ENCODE data around the gene NELL1. TPM values are rescaled to one million over a fixed set of nuclear protein-coding genes. Genes with fewer than 3 reads are reported as not detected.
A peak's percentile ranks its signal among the peaks of the same experiment; 100 is the strongest.

Gene NELL1
- total and polyA plus RNA-seq, 2 experiments from 2014 or later = 1.6 TPM; not detected in 1

DNA sequence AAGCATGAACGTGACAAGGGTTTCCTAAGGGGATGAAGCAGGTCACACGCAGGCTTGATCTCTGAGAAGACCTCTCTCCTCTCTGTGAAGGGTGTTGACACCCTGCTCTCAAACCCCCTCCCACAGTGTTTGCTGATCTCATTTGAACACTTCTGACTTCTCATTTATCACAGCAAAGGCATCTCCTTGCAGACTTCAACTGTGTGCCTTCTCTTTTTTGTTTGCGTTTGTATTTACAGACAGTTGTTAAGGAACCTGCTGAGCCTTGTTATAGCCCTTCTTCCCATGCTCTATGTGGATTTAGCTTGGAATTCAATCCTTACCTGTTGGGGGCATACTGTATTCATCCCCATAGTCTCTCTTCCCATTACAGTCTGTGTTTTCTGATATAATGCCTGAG is 206.5 kb downstream of the NELL1 start:
- no peaks in the 10 kb centered on the region for H3K79me2 ChIP-seq (replicated peaks; ENCODE audit: insufficient read depth)
- H3K4me3 Mint-ChIP-seq = no peak overlapping the region
- H4K20me1 ChIP-seq (replicated peaks; ENCODE audit: insufficient read depth) = no peaks in the 10 kb centered on the region
- ATAC-seq = peak; percentile 59
- H3K36me3 Mint-ChIP-seq (ENCODE audit: low read depth) = no peaks in the 10 kb centered on the region
- no peaks in the 10 kb centered on the region for H3K9me3 Mint-ChIP-seq
- peak; percentile 34 for DNase-seq (ENCODE audit: low spot score)
- H3K27me3 ChIP-seq (ENCODE audit: insufficient read depth) = no peaks in the 10 kb centered on the region
- H3K27ac ChIP-seq (ENCODE audit: low read depth) = no peak overlapping the region
- H2AFZ ChIP-seq = no peak overlapping the region
- H3K27ac Mint-ChIP-seq = no peak overlapping the region; the same call in 1 of the 2 replicates
- H3K36me3 ChIP-seq (ENCODE audit: insufficient read depth) = no peaks in the 10 kb centered on the region
- H3F3A ChIP-seq (replicated peaks; ENCODE audit: low read depth) = no peaks in the 10 kb centered on the region
- peaks cover 13% of the 10 kb centered on the region for H3K4me1 Mint-ChIP-seq
- no peak overlapping the region for H3K4me3 ChIP-seq
- H3K4me1 ChIP-seq (ENCODE audit: insufficient read depth) = peaks cover 12% of the 10 kb centered on the region
- H3K9me2 ChIP-seq (ENCODE audit: insufficient read depth) = no peaks in the 10 kb centered on the region
- TF ChIP-seq, protein P1, sequence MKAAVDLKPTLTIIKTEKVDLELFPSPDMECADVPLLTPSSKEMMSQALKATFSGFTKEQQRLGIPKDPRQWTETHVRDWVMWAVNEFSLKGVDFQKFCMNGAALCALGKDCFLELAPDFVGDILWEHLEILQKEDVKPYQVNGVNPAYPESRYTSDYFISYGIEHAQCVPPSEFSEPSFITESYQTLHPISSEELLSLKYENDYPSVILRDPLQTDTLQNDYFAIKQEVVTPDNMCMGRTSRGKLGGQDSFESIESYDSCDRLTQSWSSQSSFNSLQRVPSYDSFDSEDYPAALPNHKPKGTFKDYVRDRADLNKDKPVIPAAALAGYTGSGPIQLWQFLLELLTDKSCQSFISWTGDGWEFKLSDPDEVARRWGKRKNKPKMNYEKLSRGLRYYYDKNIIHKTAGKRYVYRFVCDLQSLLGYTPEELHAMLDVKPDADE (IDR thresholded peaks at IDR 0.05) = no peak
- TF ChIP-seq, protein P2, sequence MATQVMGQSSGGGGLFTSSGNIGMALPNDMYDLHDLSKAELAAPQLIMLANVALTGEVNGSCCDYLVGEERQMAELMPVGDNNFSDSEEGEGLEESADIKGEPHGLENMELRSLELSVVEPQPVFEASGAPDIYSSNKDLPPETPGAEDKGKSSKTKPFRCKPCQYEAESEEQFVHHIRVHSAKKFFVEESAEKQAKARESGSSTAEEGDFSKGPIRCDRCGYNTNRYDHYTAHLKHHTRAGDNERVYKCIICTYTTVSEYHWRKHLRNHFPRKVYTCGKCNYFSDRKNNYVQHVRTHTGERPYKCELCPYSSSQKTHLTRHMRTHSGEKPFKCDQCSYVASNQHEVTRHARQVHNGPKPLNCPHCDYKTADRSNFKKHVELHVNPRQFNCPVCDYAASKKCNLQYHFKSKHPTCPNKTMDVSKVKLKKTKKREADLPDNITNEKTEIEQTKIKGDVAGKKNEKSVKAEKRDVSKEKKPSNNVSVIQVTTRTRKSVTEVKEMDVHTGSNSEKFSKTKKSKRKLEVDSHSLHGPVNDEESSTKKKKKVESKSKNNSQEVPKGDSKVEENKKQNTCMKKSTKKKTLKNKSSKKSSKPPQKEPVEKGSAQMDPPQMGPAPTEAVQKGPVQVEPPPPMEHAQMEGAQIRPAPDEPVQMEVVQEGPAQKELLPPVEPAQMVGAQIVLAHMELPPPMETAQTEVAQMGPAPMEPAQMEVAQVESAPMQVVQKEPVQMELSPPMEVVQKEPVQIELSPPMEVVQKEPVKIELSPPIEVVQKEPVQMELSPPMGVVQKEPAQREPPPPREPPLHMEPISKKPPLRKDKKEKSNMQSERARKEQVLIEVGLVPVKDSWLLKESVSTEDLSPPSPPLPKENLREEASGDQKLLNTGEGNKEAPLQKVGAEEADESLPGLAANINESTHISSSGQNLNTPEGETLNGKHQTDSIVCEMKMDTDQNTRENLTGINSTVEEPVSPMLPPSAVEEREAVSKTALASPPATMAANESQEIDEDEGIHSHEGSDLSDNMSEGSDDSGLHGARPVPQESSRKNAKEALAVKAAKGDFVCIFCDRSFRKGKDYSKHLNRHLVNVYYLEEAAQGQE (IDR thresholded peaks at IDR 0.05; ENCODE audit: unreplicated experiment) = no peak
- TF ChIP-seq CREB1 (CRISPR knock-in tag; IDR thresholded peaks at IDR 0.05; ENCODE audit: low read depth) = no peak
- no peak for TF ChIP-seq EZH2phosphoT487 (IDR thresholded peaks at IDR 0.05; ENCODE audit: unreplicated experiment)
- TF ChIP-seq POLR2AphosphoS5 (IDR thresholded peaks at IDR 0.05; ENCODE audit: low read depth) = no peak
- no peak for TF ChIP-seq STAT1 (IDR thresholded peaks at IDR 0.05; ENCODE audit: unreplicated experiment)
- TF ChIP-seq EZH2 (IDR thresholded peaks at IDR 0.05; ENCODE audit: low read depth, unreplicated experiment) = no peak
- TF ChIP-seq JUNB (IDR thresholded peaks at IDR 0.05; ENCODE audit: unreplicated experiment) = no peak
- TF ChIP-seq, protein P3, sequence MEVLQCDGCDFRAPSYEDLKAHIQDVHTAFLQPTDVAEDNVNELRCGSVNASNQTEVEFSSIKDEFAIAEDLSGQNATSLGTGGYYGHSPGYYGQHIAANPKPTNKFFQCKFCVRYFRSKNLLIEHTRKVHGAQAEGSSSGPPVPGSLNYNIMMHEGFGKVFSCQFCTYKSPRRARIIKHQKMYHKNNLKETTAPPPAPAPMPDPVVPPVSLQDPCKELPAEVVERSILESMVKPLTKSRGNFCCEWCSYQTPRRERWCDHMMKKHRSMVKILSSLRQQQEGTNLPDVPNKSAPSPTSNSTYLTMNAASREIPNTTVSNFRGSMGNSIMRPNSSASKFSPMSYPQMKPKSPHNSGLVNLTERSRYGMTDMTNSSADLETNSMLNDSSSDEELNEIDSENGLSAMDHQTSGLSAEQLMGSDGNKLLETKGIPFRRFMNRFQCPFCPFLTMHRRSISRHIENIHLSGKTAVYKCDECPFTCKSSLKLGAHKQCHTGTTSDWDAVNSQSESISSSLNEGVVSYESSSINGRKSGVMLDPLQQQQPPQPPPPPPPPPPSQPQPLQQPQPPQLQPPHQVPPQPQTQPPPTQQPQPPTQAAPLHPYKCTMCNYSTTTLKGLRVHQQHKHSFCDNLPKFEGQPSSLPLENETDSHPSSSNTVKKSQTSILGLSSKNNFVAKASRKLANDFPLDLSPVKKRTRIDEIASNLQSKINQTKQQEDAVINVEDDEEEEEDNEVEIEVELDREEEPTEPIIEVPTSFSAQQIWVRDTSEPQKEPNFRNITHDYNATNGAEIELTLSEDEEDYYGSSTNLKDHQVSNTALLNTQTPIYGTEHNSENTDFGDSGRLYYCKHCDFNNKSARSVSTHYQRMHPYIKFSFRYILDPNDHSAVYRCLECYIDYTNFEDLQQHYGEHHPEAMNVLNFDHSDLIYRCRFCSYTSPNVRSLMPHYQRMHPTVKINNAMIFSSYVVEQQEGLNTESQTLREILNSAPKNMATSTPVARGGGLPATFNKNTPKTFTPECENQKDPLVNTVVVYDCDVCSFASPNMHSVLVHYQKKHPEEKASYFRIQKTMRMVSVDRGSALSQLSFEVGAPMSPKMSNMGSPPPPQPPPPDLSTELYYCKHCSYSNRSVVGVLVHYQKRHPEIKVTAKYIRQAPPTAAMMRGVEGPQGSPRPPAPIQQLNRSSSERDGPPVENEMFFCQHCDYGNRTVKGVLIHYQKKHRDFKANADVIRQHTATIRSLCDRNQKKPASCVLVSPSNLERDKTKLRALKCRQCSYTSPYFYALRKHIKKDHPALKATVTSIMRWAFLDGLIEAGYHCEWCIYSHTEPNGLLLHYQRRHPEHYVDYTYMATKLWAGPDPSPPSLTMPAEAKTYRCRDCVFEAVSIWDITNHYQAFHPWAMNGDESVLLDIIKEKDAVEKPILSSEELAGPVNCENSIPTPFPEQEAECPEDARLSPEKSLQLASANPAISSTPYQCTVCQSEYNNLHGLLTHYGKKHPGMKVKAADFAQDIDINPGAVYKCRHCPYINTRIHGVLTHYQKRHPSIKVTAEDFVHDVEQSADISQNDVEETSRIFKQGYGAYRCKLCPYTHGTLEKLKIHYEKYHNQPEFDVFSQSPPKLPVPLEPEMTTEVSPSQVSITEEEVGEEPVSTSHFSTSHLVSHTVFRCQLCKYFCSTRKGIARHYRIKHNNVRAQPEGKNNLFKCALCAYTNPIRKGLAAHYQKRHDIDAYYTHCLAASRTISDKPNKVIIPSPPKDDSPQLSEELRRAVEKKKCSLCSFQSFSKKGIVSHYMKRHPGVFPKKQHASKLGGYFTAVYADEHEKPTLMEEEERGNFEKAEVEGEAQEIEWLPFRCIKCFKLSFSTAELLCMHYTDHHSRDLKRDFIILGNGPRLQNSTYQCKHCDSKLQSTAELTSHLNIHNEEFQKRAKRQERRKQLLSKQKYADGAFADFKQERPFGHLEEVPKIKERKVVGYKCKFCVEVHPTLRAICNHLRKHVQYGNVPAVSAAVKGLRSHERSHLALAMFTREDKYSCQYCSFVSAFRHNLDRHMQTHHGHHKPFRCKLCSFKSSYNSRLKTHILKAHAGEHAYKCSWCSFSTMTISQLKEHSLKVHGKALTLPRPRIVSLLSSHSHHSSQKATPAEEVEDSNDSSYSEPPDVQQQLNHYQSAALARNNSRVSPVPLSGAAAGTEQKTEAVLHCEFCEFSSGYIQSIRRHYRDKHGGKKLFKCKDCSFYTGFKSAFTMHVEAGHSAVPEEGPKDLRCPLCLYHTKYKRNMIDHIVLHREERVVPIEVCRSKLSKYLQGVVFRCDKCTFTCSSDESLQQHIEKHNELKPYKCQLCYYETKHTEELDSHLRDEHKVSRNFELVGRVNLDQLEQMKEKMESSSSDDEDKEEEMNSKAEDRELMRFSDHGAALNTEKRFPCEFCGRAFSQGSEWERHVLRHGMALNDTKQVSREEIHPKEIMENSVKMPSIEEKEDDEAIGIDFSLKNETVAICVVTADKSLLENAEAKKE (CRISPR knock-in tag; IDR thresholded peaks at IDR 0.05) = no peak
- no peak for TF ChIP-seq ZNF114 (CRISPR knock-in tag; IDR thresholded peaks at IDR 0.05)
- no peak for TF ChIP-seq ZNF331 (CRISPR knock-in tag; IDR thresholded peaks at IDR 0.05; ENCODE audit: low read depth)
- TF ChIP-seq, protein P4, sequence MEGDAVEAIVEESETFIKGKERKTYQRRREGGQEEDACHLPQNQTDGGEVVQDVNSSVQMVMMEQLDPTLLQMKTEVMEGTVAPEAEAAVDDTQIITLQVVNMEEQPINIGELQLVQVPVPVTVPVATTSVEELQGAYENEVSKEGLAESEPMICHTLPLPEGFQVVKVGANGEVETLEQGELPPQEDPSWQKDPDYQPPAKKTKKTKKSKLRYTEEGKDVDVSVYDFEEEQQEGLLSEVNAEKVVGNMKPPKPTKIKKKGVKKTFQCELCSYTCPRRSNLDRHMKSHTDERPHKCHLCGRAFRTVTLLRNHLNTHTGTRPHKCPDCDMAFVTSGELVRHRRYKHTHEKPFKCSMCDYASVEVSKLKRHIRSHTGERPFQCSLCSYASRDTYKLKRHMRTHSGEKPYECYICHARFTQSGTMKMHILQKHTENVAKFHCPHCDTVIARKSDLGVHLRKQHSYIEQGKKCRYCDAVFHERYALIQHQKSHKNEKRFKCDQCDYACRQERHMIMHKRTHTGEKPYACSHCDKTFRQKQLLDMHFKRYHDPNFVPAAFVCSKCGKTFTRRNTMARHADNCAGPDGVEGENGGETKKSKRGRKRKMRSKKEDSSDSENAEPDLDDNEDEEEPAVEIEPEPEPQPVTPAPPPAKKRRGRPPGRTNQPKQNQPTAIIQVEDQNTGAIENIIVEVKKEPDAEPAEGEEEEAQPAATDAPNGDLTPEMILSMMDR (conservative IDR thresholded peaks at IDR 0.05; ENCODE audit: low read depth in 2 of 2) = no peak; a peak in 1 of 4 replicates
- no peak for TF ChIP-seq NANOG (IDR thresholded peaks at IDR 0.05; ENCODE audit: borderline replicate concordance)
- H3K27me3 Mint-ChIP-seq (ENCODE audit: insufficient read depth, low read depth, poor library complexity) = peaks cover 2% of the 10 kb centered on the region
- no peak overlapping the region for H3K4me2 ChIP-seq

Data from GM23338 (cell line).